Fibroblast of gingiva (primary cell): ENCODE measurements around the gene PPP2R5A.

Source experiments
- DNase-seq: peaks from one replicate; pipeline ENCODE4 v3.0.0-alpha.2; 2011; ENCODE audit warnings: low read depth

Gene PPP2R5A

DNA sequence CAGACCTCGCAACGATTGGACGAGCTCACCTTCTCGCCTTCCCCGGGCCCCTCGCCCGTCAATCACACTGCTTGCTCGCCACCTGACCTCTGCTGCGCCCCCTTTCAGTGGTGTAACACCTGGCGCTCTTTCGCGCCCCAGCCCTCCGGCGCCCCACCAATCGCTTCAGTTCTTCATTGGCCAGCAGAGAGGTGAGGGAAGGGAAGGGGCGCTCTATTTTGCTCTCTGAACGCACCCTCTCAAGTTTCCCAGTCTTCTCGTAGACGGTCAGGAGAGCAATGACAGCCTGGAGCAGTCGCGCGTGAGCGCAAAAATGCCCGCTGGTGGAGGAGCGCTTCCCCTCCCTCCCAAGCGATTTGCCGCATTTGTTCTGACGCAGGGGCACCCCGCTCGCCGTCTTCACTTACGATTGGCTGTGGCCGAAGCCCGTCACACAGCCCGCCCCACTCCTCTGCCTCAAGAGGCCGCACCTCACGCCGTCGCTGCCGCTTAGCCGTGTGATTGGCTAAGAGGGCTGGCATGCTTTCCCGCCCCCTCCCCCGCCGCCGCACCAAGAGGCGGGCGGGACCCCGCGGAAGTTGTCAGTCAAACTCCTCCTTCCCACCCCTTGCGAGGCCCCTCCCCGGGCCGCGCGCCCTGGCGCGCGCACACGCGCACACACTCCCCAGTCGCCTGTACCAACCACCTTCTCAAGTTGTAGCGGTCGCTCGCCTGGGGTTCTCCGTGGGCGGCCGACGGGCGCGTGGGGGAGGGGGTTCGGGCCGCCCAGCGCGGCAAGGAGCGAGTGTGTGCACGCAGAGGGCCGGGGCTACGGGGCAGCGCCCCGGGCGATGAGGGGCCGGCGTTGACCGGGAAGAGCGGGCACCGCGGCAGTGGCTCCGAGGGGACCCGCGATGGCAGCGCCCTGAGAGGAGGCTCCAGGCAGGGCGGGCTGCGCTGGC, at the start of gene PPP2R5A:
PPP2R5A (plus strand) TSS at position 667 of the 941 bp plus-strand sequence. CDS start 701 bp downstream, outside the sequence.
- DNase-seq, result peak; percentile 100

GRCh38 chr1:212235857-212236256, 49.4 kb upstream of the PPP2R5A start:
- no peak for DNase-seq

GRCh38 chr1:212236664-212237220, 48.5 kb upstream of the PPP2R5A start:
- DNase-seq, result no peak

DNA sequence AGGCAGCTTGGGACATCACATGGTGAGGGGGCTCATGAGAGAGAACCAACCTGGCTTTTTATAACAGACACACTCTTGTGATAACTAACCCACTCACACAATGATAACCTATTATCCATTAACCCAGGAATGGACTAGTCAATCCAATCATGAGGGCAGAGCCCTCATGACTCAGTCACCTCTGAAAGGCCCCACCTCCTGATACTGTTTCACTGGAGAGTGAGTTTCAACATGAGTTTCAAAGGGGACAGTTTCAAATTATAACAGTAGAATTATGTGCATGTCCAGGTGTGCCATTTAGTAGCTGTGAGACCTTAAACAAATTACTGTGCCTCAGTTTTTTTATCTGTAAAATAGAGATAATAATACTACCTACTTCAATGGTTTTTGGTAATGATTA, 47.6 kb upstream of the PPP2R5A start:
- DNase-seq, result no peak

DNA sequence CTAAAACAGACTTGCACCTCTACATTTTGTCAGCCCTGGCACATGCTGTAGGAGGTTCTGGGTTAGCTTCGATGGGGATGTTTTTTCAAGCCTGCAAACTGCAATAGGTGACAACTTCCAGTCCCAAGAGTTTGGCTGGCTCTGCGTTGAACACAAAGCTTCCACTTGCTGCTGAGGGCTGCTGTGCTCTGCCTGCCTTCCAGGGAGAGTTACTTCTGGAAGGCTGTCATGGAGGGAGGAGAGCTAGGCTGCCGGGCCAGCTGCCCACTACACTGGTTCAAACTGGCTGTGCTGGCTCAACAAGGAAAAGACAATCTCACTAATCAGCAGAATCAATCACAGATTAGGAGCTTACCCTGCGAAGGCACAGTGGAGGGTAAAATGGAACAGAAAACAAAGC, 46.7 kb upstream of the PPP2R5A start:
- DNase-seq, result no peak

DNA sequence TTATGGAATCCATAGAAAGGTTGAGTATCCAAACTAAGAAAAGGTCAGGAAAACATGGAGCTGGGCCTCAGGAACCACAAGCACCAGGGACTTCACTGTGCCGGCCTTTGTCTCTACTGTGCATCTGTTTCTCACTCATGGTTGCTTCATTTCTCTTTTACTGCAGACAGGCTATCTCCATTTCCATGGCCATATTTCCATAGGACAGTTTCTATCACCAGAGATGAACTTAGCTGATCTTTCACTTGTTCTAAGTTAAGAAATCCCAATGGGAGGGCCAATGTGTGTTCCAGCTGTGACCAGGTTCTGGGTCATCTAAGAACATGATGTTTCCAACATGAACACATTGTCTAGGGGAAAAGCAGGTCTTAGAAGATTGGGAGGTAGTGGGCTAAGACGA, 43.7 kb upstream of the PPP2R5A start:
- DNase-seq, result no peak

GRCh38 chr1:212241957-212242287, 43.3 kb upstream of the PPP2R5A start:
- no peak for DNase-seq

DNA sequence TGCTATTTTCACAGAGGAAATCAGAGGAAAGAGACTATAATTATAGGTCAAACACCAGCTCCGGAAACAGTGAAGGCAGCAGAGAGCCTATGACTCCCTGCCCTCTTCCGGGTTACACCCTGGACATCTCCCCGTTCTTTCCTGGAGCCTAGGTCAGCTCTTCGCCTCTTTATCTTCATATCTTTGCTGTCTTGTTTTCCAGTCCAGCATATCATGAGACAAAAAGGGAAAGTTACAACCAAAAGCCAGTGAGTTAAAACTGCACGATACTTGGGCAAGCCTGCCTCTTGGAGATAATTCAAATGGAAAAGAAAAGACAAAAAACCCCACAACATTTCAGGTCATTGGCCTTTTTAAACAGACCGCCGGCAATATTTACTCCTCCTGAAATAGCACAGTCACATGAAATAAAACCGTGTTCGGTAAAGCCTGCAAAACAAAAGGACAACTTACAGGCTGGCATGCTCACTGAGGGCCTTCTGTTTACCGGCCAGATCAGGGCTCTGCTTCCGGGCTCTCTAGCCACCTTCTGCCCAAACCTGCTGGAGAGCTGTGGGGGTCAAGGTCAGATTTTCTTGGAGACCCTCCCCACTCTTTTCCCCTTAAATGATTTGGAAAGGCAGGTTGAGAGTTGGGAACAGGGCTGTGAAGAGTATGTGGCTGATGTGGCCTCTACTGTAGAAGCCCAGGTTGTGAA, 42.8 kb upstream of the PPP2R5A start:
- DNase-seq, result no peak

GRCh38 chr1:212242985-212243308, 42.3 kb upstream of the PPP2R5A start:
- DNase-seq, result no peak

DNA sequence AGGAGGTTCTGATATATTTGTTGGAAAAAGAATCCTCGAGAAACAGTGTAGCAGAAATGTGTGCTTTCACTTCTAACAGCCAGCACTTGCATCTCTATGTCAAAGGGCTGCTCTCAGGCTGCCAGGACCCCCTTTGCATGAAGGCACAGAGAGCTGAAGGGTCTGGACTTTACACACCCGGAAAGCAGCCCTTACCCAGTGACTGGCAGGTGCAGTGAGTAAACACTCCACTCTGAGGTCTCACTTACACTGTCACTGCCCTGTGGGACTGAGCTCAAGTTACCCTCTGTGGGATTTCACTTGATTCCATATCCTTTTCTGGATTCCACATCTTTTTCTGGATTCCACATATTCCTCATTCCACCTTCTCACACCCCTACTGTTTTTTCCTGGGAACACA, 40.8 kb upstream of the PPP2R5A start:
- no peak for DNase-seq

DNA sequence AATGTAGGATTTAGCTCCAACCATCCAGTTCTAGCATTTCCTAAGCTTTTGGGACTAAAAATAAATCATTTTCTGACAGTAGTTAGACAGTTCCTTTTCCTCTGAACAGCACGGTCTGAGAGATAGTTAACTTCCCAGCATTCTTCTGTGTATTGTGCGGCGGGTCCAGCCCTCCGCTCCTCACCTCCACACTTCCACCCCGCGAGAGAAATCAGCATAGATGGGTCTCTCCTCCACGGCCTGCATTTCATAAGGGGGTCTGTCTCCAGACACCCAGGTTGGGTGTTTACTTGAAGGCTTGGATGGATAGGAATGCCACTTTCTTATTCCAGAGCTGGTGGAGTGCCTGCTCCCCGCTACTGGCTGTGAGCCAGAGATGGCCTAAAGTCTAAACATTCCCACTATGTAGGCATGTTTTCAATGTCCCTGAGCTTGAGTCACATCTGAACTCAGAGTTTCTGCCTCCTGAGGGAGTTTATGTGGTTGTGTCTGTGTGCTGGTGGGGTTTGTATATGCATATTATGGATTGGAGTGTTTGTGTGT, 38.0 kb upstream of the PPP2R5A start:
- DNase-seq, result peak; percentile 53

GRCh38 chr1:212247988-212248387, 37.2 kb upstream of the PPP2R5A start:
- no peak for DNase-seq

GRCh38 chr1:212254853-212255363, 30.3 kb upstream of the PPP2R5A start:
- no peak for DNase-seq

- DNase-seq, result peak; percentile 36
These were observed 29.4 kb upstream of the PPP2R5A start for GRCh38 chr1:212255705-212256307.

DNA sequence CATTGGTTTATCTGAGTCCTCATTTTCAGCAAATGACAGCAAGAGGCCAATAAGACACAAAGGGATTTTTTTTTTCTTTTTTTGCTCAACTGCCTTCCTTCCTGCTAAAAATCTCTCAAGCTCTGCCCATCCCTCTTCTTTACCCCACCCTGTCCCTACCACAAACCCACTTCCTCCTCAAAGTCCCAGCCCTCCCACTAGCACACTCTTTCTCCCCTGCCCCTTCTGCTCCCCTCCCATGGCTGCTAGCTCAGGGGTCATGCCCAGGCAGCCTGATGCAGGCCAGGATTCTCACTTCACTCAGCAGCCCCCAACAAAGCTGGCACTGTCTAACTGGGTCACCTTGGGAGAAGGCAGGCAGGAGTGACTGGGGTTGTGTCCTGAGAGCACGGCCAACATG, 28.8 kb upstream of the PPP2R5A start:
- DNase-seq, result no peak

DNA sequence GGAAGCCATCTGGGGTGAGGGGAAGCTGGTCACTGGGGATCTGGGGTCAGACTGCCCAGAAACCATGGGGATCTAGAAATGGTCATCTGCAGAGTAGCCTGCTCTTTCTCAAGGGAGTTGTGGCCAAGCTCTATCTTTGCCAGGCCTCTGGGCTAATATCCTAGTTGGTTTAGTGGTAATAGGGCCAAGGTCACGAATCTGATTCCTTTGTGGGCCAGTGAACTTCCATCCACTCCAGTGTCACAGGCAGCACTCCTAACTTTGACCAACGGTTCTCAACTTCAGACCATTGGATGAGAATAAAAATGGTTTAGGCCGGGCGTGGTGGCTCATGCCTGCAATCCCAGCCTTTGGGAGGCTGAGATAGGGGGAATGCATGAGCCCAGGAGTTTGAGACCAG, 28.1 kb upstream of the PPP2R5A start:
- DNase-seq, result no peak

DNA sequence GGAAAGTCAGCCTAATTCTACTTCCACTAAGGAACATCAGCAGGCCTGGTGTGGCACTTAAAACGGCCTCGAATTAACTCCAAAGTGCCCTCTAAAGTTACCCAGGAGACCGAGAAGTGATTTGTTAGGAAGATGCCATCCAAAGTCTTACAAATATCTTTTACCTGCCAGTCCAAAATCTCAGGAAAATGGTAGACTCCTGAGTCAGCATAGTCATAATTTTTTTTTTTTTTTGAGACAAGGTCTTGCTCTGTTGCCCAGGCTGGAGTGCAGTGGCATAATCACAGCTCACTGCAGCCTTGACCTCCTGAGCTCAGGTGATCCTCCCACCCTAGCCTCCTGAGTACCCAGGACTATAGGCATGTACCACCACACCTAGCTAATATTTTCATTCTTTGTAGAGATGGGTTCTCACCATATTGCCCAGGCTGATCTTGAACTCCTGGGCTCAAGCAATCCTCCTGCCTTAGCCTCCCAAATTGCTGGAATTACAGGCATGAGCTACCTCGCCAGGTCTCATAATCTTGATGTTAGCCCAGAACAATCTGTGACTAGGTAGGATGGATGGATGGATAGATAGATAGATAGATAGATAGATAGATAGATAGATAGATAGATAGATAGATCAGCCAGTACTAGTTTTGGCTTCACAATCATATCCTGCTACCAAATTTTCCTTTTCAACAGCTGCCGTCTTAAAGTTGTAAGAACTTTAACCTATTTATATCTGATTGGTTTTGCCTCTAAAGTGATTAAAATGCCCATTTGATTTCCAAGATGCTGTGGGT, 25.3 kb upstream of the PPP2R5A start:
- no peak for DNase-seq

- no peak for DNase-seq
These were observed 24.5 kb upstream of the PPP2R5A start for GRCh38 chr1:212260557-212261355.

DNA sequence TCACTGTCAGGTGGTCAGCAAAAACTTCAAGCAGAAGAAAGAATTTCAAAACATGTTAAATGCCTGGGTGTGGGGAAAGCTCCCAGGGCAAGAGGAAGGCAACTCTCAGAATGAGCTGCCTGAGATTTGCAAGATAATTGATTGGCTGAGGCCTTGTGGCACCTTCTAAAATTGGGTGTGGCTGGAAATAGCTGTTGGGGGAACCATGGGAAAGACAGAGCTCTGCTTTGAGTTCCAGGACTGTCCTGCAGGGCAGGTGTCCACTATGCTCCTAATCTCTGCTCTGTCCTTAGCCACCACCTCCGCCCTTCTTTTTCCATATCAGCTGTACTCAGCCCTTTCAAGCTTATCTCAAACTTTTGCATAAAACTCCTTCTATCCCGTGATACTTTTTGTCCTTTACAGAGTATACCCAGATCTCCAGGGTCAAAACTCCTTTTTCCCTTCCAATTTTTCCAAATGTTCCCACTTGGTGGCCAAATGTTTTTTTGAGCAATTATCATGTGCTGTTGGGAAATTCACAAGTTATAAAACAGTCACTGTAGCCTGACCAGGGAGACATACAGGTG, 23.8 kb upstream of the PPP2R5A start:
- no peak for DNase-seq

- DNase-seq, result no peak
These were observed 18.2 kb upstream of the PPP2R5A start for GRCh38 chr1:212267017-212267416.
